Loucy (cell line): ENCODE data around the gene SLC4A3.

Experiments
- EZH2phosphoT487 ChIP-seq: fragments of 200-600 bp; IDR thresholded peaks from 2 replicates; pipeline ENCODE4 v1.6.1; 2018; ENCODE audit warnings: antibody characterized with exemption, mild to moderate bottlenecking, moderate library complexity, borderline replicate concordance
- TF ChIP-seq, protein P1 (sequence below): fragments of 200-600 bp; sonication (generic); conservative IDR thresholded peaks from 2 replicates; pipeline ENCODE4 v1.5.1; 2014; ENCODE audit warnings: mild to moderate bottlenecking, antibody characterized with exemption, low read length

DNA sequence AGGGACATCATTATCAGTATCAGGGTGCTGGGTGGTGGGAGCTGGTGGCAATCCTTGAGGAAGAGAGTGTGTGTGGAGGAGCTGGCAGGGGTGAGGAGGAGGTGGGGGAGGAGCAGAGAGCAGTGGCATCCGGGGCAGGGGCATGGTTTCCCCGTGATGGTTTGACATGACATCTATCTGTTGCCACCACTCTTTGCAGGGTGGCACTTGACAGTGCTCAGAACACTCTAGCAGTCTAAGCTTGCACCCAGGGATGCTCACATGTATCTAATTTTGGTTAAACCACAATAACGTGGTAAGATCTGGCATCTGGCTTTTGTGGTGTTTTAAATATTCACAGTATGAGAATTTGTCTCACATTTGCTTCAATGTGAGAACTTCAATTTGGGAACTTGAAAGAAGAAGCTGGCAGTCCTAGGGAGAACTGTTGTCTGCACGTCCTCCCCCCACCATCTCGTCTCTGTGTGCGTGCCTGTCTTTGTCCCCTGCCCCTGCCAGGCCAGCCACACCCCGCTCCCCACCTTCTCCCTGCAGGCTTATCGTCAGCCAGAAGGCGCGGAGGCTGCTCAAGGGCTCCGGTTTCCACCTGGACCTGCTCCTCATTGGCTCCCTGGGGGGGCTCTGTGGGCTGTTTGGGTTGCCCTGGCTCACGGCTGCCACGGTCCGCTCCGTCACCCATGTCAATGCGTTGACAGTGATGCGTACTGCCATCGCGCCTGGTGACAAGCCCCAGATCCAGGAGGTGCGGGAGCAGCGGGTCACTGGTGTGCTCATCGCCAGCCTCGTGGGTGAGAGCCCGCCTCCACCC lies 11.7 kb downstream of the SLC4A3 start:
- TF ChIP-seq, protein P1, sequence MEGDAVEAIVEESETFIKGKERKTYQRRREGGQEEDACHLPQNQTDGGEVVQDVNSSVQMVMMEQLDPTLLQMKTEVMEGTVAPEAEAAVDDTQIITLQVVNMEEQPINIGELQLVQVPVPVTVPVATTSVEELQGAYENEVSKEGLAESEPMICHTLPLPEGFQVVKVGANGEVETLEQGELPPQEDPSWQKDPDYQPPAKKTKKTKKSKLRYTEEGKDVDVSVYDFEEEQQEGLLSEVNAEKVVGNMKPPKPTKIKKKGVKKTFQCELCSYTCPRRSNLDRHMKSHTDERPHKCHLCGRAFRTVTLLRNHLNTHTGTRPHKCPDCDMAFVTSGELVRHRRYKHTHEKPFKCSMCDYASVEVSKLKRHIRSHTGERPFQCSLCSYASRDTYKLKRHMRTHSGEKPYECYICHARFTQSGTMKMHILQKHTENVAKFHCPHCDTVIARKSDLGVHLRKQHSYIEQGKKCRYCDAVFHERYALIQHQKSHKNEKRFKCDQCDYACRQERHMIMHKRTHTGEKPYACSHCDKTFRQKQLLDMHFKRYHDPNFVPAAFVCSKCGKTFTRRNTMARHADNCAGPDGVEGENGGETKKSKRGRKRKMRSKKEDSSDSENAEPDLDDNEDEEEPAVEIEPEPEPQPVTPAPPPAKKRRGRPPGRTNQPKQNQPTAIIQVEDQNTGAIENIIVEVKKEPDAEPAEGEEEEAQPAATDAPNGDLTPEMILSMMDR, result no peak
- TF ChIP-seq EZH2phosphoT487, result no peak
